ENCODE results near the gene GNG12. TPM values are rescaled to one million over a fixed set of nuclear protein-coding genes. Genes with fewer than 3 reads are reported as not detected.

GNG12 gene
- total and polyA plus RNA-seq, 2 donors (not counting 3 experiments of a cell fraction or from before 2014, with no cell fraction given), result 107 to 152 TPM

DNA sequence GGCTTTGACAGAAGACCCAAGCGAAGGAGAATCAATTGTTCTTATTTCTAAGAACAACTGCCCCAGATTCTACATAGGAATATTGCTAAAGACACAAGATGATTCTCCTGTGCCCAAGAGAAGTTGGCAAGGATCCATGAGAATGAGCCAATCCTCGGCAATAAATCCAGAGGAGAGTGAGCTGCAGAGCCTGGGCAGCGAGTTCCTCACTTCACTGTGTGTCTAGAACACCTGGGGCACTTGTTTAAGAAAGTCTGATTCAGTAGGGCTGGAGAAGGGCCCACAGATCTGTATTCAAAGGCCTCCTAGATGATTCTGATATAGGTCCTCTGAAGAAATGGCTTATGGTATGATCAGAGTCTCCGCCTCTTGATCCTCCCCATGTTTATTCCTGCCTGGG, 116.5 kb downstream of the GNG12 start:
- intact Hi-C loops (cut with micrococcal nuclease), result no loop called here
- Histone ChIP-seq H3K9ac (replicated peaks; ENCODE audit: extremely low read depth, insufficient read depth, low read length) (no peak overlapping the region), H4K20me1 (replicated peaks; ENCODE audit: control insufficient read depth, extremely low read depth, insufficient read depth, low read length) (no peaks in the 10 kb centered on the region), H3K4me1 (ENCODE audit: control insufficient read depth, extremely low read depth, insufficient read depth, low read length) (peaks cover 47% of the 10 kb centered on the region), H3K4me2 (ENCODE audit: insufficient read depth, low read length) (no peak overlapping the region), H3K4me3 (replicated peaks in 1 of 3; ENCODE audit: insufficient read depth in 1 of 3, low read depth in 1 of 3, low read length in 3 of 3) (no peak overlapping the region), H3K9me1 (replicated peaks; ENCODE audit: control insufficient read depth, extremely low read depth, insufficient read depth, low read length) (no peaks in the 10 kb centered on the region), H3K27ac (ENCODE audit: insufficient read depth, low read depth, low read length) (no peak overlapping the region), H3K79me2 (ENCODE audit: control insufficient read depth, insufficient read depth, low read length) (peaks cover 17% of the 10 kb centered on the region), H3K27me3 (ENCODE audit: control insufficient read depth in 2 of 2, insufficient read depth in 2 of 2, low read length in 2 of 2) (no peaks in the 10 kb centered on the region), H2AFZ (ENCODE audit: low read depth, low read length) (no peak overlapping the region), H3K9me3 (replicated peaks; ENCODE audit: control insufficient read depth, insufficient read depth, low read length) (no peaks in the 10 kb centered on the region), H3K36me3 (ENCODE audit: control insufficient read depth in 2 of 2, extremely low read depth in 1 of 2, insufficient read depth in 2 of 2, low read length in 2 of 2) (no peaks in the 10 kb centered on the region)
- dilution Hi-C loops (cut with MboI; ENCODE audit: extremely low pct_ligation_motif_present, low sequenced_read_pairs), result no loop called here
- FAIRE-seq (no peak), DNase-seq (ENCODE audit: low read depth, low spot score) (no peak)
- CTCF ChIA-PET, result interaction anchor here (1.0 kb wide), 1 partner anchor 44 kb away, joined by 4 read pairs; no protein-coding TSS in a partner anchor
- TF ChIP-seq JUN (IDR thresholded peaks at IDR 0.05; ENCODE audit: borderline replicate concordance, insufficient read depth, insufficient read length, low read depth) (no peak), GATA2 (IDR thresholded peaks at IDR 0.05; ENCODE audit: insufficient read depth, insufficient read length, low read depth, low read length) (no peak), POLR2A (IDR thresholded peaks at IDR 0.05; ENCODE audit: low read depth, low read length) (no peak), POLR2AphosphoS5 (IDR thresholded peaks at IDR 0.05; ENCODE audit: insufficient read depth, low read depth, low read length) (no peak), MYC (IDR thresholded peaks at IDR 0.05; ENCODE audit: low read depth, low read length) (no peak), FOS (IDR thresholded peaks at IDR 0.05; ENCODE audit: borderline replicate concordance, insufficient read depth, low read length) (no peak), EZH2 (IDR thresholded peaks at IDR 0.05; ENCODE audit: borderline replicate concordance, low read depth, low read length, severe bottlenecking) (no peak)
- TF ChIP-seq, protein P1, sequence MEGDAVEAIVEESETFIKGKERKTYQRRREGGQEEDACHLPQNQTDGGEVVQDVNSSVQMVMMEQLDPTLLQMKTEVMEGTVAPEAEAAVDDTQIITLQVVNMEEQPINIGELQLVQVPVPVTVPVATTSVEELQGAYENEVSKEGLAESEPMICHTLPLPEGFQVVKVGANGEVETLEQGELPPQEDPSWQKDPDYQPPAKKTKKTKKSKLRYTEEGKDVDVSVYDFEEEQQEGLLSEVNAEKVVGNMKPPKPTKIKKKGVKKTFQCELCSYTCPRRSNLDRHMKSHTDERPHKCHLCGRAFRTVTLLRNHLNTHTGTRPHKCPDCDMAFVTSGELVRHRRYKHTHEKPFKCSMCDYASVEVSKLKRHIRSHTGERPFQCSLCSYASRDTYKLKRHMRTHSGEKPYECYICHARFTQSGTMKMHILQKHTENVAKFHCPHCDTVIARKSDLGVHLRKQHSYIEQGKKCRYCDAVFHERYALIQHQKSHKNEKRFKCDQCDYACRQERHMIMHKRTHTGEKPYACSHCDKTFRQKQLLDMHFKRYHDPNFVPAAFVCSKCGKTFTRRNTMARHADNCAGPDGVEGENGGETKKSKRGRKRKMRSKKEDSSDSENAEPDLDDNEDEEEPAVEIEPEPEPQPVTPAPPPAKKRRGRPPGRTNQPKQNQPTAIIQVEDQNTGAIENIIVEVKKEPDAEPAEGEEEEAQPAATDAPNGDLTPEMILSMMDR (IDR thresholded peaks at IDR 0.05; ENCODE audit: extremely low read depth in 1 of 2, insufficient read depth in 1 of 2, low read depth in 1 of 2, low read length in 2 of 2), result no peak
- TF ChIP-seq, protein P2, sequence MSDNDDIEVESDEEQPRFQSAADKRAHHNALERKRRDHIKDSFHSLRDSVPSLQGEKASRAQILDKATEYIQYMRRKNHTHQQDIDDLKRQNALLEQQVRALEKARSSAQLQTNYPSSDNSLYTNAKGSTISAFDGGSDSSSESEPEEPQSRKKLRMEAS (IDR thresholded peaks at IDR 0.05; ENCODE audit: insufficient read depth, insufficient read length), result no peak
- no TSS peak for BruUV-seq (replicated peaks)
- POLR2A ChIA-PET, result no interaction called here
